Adipose tissue (tissue), 3 donors: ENCODE measurements around the gene GINS1. TPM values are rescaled to one million over a fixed set of nuclear protein-coding genes. Genes with fewer than 3 reads are reported as not detected.

Experiments
- H3K27ac ChIP-seq: one replicate; pipeline ENCODE4 v1.5.1; 2013; ENCODE audit warnings: low read depth, low read length
- WGBS, 3 donors: extraction: QIAGEN DNeasy Blood & Tissue Kit; methylation state at CpG; one replicate each; pipeline ENCODE4 v1.1.7; 2013; 5-methylcytosine and 5-hydroxymethylcytosine counted together
- polyA plus RNA-seq, 3 donors: library from polyadenylated mRNA; stranded (reverse); fragments of 200-250 nt; gene quantifications; one replicate each; pipeline ENCODE4 v1.2.3, GENCODE V29; 2013
- donor health status: healthy with polysubstance abuse.
- donor health status: Bipolar disorder and iron deficiency.
- donor health status: healthy.

Gene GINS1
- polyA plus RNA-seq, 3 donors = 0.23 to 0.34 (median 0.24) TPM

DNA sequence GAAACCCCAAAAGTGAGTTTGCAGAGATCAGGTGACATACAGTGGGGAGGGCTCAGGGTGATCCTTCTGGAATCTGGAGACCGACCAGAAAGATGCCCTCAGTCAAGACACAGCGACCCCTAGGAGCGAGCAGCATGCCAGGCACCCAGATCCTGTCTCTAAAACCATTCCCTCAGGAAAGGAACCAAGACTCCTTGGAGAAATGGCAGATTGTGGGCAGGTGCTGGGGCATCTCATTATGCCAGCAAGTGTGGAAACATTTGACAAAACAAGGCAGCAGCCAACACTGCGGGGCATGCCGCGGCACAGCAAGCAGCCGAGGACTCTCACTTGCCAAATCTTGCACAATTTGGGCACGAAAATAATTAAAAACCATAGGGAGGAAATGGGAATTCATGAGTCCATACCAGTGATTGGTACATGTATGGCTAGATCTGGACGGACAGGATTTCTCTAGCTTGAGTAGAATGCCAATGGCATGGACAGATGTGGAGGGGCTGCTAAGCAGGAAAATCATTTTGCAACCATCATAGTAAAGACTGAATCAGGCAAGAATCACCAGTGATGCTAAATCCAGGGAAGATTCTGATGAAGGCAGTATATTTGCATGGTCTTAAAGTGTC is 76.9 kb downstream of the GINS1 start:
- H3K27ac ChIP-seq = no peak overlapping the region

GRCh38 chr20:25484911-25485511 is 77.5 kb downstream of the GINS1 start:
- WGBS, 3 donors = 47 to 58% (median 52%) methylated on average over 12 of the region's 12 CpGs

More for the DNA sequence above, 76.9 kb downstream of the GINS1 start:
- 77 to 93% (median 84%) methylated on average over 9 of the region's 9 CpGs for WGBS, 3 donors

DNA sequence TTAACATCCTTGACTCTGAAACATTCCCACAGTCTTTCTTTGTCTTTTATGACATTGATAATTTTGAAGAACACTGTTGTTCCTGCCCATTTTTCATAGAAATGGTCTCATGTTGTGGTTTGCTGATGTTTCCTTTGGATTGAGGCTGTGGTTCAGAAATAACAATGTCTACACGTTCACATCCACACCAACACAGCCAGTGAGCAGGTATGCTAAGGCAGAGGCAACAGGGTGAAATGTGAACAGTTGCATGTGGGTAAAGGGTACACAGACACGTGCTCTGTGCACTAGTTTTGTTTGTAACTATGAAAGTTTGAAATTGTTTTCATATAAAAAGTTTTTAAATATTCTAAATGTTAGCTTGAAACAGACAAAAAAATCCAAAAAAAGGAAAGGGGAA is 78.4 kb downstream of the GINS1 start:
- 60 to 79% (median 62%) methylated on average over 2 of the region's 2 CpGs for WGBS, 3 donors

More at GRCh38 chr20:25484911-25485511, 77.5 kb downstream of the GINS1 start:
- no peak overlapping the region for H3K27ac ChIP-seq

GRCh38 chr20:25486377-25486776 is 78.9 kb downstream of the GINS1 start:
- H3K27ac ChIP-seq = no peak overlapping the region
- WGBS, 3 donors = 42 to 68% (median 49%) methylated on average over 9 of the region's 9 CpGs

More for the DNA sequence above, 78.4 kb downstream of the GINS1 start:
- H3K27ac ChIP-seq = no peak overlapping the region

DNA sequence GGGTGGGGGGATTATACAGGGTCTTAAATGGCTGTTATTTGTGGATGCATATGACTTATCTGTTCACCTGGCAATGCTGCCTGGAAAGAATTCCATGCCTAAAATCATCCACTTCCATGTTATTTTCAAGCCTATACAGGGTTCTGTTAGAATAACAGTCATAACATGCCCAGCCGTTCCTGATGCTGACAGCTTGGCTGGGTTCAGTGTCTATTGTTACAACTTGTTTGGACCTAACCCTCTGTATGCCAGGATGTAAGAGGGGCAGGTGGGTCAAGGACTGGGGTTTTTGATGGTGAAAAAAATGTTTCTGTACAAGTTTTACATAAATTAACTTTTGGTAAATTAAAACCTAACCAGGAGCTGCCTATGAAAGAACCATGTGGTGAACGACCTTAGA is 79.8 kb downstream of the GINS1 start:
- 36 to 78% (median 70%) methylated on average over 2 of the region's 2 CpGs for WGBS, 3 donors
- H3K27ac ChIP-seq = no peak overlapping the region

- 94 to 97% (median 95%) methylated on average over 11 of the region's 11 CpGs for WGBS, 3 donors
- H3K27ac ChIP-seq = no peak overlapping the region
Measured at GRCh38 chr20:25487975-25488374, 80.5 kb downstream of the GINS1 start.

DNA sequence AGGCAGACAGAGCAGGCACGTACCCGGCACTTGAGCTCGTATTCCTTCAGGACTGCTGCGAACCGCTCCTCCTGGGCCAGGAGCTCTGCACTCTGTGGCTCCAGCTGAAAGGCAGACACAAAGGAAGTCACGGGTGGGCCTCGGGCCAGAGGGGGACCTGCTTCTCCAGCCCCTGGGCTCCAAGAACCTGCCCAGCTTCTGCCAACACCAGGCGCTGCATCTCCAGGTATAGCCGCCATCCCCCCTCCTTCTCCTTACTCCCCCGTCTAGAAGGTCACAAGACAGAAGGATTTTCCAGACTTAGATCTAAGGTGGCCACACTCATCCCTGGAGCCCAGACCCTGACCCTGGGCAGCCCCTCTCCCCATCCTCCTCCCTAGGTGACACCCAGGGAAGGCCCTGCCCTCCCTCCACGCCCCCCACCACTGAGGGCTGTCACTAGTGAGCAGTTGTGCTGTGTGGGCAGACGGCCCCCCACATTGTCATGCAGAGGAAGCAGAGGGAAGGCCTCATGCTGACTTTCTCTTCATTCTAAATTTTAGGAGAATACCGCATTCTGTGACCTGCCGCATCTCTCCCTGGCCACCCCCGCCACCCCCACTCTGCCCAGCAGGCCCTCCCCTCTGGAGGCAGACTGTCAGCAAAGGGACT is 81.9 kb downstream of the GINS1 start:
- no peak overlapping the region for H3K27ac ChIP-seq
- WGBS, 3 donors = 91 to 94% (median 93%) methylated on average over 15 of the region's 15 CpGs

- WGBS, 3 donors = 90 to 92% (median 91%) methylated on average over 13 to 15 of the region's 15 CpGs
- no peak overlapping the region for H3K27ac ChIP-seq
Measured at GRCh38 chr20:25490656-25491445, 83.4 kb downstream of the GINS1 start.

DNA sequence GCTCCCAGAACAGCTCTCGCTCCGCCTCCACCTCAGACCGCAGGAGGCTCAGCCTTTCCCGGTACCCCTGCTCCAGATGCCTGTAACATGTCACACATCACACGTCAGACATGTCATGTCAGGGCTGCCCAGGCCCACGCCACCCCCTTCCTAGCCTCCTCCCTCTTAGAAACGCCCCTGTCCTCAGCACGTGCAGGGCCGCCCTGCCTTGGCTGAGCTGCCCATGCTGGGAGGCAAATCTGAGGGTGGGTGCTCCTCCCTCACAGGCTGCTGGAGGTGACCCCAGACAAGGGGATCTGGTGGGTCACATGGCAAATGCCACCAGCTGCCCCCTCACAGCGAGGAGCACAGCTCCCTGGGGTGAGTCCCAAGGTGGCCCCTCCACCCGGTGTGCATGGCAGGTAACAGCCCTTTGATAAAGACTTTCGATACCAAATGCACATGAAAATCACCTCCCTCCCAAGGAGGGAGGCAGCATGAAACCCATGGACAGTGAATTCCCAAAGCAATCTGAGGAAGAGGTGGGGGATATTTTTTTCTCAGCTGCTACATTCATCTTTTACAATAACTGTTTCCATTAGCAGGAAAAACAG is 84.1 kb downstream of the GINS1 start:
- WGBS, 3 donors = 89 to 92% (median 89%) methylated on average over 12 of the region's 12 CpGs
- no peak overlapping the region for H3K27ac ChIP-seq

GRCh38 chr20:25493137-25493536 is 85.7 kb downstream of the GINS1 start:
- WGBS, 3 donors = 89 to 94% (median 92%) methylated on average over 8 to 10 of the region's 10 CpGs
- no peak overlapping the region for H3K27ac ChIP-seq

- H3K27ac ChIP-seq = no peak overlapping the region
- WGBS, 3 donors = 93 to 99% (median 95%) methylated on average over 10 of the region's 10 CpGs
Measured at GRCh38 chr20:25493748-25494505, 86.5 kb downstream of the GINS1 start.

DNA sequence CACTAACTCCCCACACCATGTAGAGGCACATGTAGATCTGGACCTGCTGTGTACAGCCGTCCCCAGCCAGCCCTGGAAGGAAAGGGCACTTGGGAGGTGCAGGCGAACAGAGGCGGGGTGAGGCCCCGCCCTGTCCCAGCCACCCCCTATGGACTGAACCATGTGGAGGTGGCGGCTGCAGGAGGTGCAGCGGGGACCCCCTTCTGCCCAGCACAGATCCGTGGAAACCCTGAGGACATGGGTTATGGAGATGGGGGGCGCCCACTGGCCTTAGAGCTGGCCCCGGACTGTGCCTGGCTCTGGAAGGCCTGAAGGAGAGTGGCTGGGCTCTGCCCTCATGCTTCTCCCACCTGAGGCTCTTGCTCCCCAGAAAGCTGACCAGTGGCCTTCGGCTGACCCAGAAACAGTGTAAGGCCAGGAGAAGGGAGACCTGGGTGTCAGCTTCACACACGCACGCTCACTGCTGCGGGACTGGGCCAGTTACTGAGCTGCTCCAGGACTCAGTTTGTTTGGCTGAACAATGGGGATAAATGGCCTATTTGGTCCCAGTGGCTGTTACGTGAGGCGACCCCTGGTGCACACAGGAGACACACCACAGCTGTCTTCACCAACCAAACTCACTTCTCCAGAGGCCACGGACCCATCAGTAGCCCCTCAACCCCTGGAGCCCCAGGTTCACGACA is 87.2 kb downstream of the GINS1 start:
- WGBS, 3 donors = 92 to 93% (median 92%) methylated on average over 17 of the region's 17 CpGs
- no peak overlapping the region for H3K27ac ChIP-seq

GRCh38 chr20:25495189-25495824 is 87.8 kb downstream of the GINS1 start:
- no peak overlapping the region for H3K27ac ChIP-seq
- 86 to 89% (median 87%) methylated on average over 18 of the region's 18 CpGs for WGBS, 3 donors

- 87 to 94% (median 94%) methylated on average over 14 of the region's 14 CpGs for WGBS, 3 donors
- no peak overlapping the region for H3K27ac ChIP-seq
Measured at GRCh38 chr20:25496165-25496967, 88.9 kb downstream of the GINS1 start.

DNA sequence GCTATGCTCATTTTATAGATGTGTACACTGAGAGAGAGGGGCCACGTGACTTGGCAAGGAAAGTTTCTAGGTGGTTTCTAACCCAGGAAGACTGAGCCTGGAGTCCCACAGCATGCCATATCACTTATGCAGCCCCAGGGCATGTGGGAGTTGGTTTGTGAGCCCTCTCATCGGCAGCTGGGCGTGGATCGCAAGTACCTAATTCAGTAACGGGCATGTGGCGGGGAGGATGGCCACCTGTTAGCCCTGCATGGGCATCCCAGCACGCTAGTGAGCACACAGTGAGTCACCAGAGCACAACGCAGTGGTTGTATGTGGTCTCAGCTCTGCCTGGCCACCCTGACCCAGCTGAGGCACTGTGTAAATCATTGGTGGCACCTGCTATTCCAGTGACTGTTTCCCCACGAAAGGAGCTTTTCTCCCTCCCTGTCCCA is 89.5 kb downstream of the GINS1 start:
- no peak overlapping the region for H3K27ac ChIP-seq
- WGBS, 3 donors = 58 to 89% (median 87%) methylated on average over 9 of the region's 9 CpGs

GRCh38 chr20:25497586-25498279 is 90.3 kb downstream of the GINS1 start:
- WGBS, 3 donors = 87 to 89% (median 89%) methylated on average over 22 of the region's 22 CpGs
- no peak overlapping the region for H3K27ac ChIP-seq
